HepG2 (cell line): ENCODE results near the gene CH25H. TPM values are rescaled to one million over a fixed set of nuclear protein-coding genes. Genes with fewer than 3 reads are reported as not detected.

ENCODE experiments used
- E2F1 ChIP-seq: sonication (generic); formaldehyde crosslinking; IDR thresholded peaks from 2 replicates; pipeline ENCODE4 v1.5.0; 2020; ENCODE audit warnings: missing genetic modification reagents
- ETV5 ChIP-seq: IDR thresholded peaks from 2 replicates; pipeline ENCODE4 v1.6.1; 2018; ENCODE audit warnings: missing biosample characterization, missing genetic modification reagents, inconsistent platforms, borderline replicate concordance
- GFI1 ChIP-seq: sonication (generic); formaldehyde crosslinking; IDR thresholded peaks from 2 replicates; pipeline ENCODE4 v1.5.0; 2020; ENCODE audit warnings: missing genetic modification reagents, mild to moderate bottlenecking, borderline replicate concordance
- HBP1 ChIP-seq: IDR thresholded peaks from 2 replicates; pipeline ENCODE4 v1.6.1; 2016; ENCODE audit warnings: low read depth, control low read depth
- HES4 ChIP-seq: sonication (generic); formaldehyde crosslinking; IDR thresholded peaks from 2 replicates; pipeline ENCODE4 v1.9.0; 2021; ENCODE audit warnings: mild to moderate bottlenecking, missing genetic modification reagents, borderline replicate concordance
- HHEX ChIP-seq: IDR thresholded peaks from 2 replicates; pipeline ENCODE4 v1.6.1; 2016; ENCODE audit warnings: control low read depth
- HNRNPLL ChIP-seq: fragments of 200-400 bp; formaldehyde crosslinking; IDR thresholded peaks from 2 replicates; pipeline ENCODE4 v1.6.1; 2017; ENCODE audit warnings: mild to moderate bottlenecking, low read depth, low read length; ENCODE audit not compliant: poor library complexity, severe bottlenecking
- IKZF1 ChIP-seq: fragments of 450-650 bp; IDR thresholded peaks from 2 replicates; pipeline ENCODE4 v1.7.1; 2016
- KAT8 ChIP-seq: IDR thresholded peaks from 2 replicates; pipeline ENCODE4 v1.6.1; 2016; ENCODE audit warnings: missing genetic modification reagents, missing compliant biosample characterization
- MTA3 ChIP-seq: sonication (generic); formaldehyde crosslinking; IDR thresholded peaks from 2 replicates; pipeline ENCODE4 v1.4.0; 2020; ENCODE audit warnings: missing genetic modification reagents
- NBN ChIP-seq: fragments of 450-650 bp; conservative IDR thresholded peaks from 2 replicates; pipeline ENCODE4 v1.6.1; 2017
- NFKBIZ ChIP-seq: IDR thresholded peaks from 2 replicates; pipeline ENCODE4 v1.6.1; 2018; ENCODE audit warnings: missing genetic modification reagents, missing compliant biosample characterization
- RBM39 ChIP-seq: fragments of 200-400 bp; formaldehyde crosslinking; IDR thresholded peaks from one replicate; pipeline ENCODE4 v1.6.1; 2018; ENCODE audit warnings: antibody characterized with exemption, mild to moderate bottlenecking, low read depth, low read length; ENCODE audit not compliant: poor library complexity, severe bottlenecking
- TERF1 ChIP-seq: sonication (generic); formaldehyde crosslinking; IDR thresholded peaks from 2 replicates; pipeline ENCODE4 v1.8.0; 2022; ENCODE audit warnings: mild to moderate bottlenecking, missing genetic modification reagents, moderate library complexity
- ZNF253 ChIP-seq: sonication (generic); formaldehyde crosslinking; IDR thresholded peaks from 2 replicates; pipeline ENCODE4 v1.8.0; 2022; ENCODE audit warnings: mild to moderate bottlenecking, missing genetic modification reagents, borderline replicate concordance
- ZNF280D ChIP-seq: sonication (generic); formaldehyde crosslinking; IDR thresholded peaks from 2 replicates; pipeline ENCODE4 v1.5.1; 2020; ENCODE audit warnings: mild to moderate bottlenecking, missing genetic modification reagents
- ZNF337 ChIP-seq: sonication (generic); formaldehyde crosslinking; IDR thresholded peaks from 2 replicates; pipeline ENCODE4 v1.5.1; 2020; ENCODE audit warnings: missing genetic modification reagents, low read depth, mild to moderate bottlenecking, borderline replicate concordance
- ZNF362 ChIP-seq: sonication (generic); formaldehyde crosslinking; IDR thresholded peaks from 2 replicates; pipeline ENCODE4 v1.4.0; 2020; ENCODE audit warnings: missing genetic modification reagents, mild to moderate bottlenecking, borderline replicate concordance
- ZNF558 ChIP-seq: sonication (generic); formaldehyde crosslinking; IDR thresholded peaks from 2 replicates; pipeline ENCODE4 v1.9.0; 2022; ENCODE audit warnings: mild to moderate bottlenecking, missing genetic modification reagents, borderline replicate concordance
- ZNF616 ChIP-seq: sonication (generic); formaldehyde crosslinking; IDR thresholded peaks from 2 replicates; pipeline ENCODE4 v1.5.0; 2020; ENCODE audit warnings: low read depth, mild to moderate bottlenecking, missing genetic modification reagents
- ZNF670 ChIP-seq: sonication (generic); formaldehyde crosslinking; IDR thresholded peaks from 2 replicates; pipeline ENCODE4 v1.8.0; 2022; ENCODE audit warnings: mild to moderate bottlenecking, missing genetic modification reagents, borderline replicate concordance
- ZNF768 ChIP-seq: sonication (generic); formaldehyde crosslinking; IDR thresholded peaks from 2 replicates; pipeline ENCODE4 v1.4.0; 2020; ENCODE audit warnings: missing genetic modification reagents
- polyA plus RNA-seq, 8 experiments: library from polyadenylated mRNA; depleted of rRNA in 3 of 8; stranded (reverse) in 7 of 8; unstranded in 1 of 8; fragments of >200 nt; fragmentation: Illumina TruSeq in 4 of 8; extraction: Trizol in 4 of 8; gene quantifications; 2 replicates each; pipeline versions ENCODE4 v1.2.1 to v1.2.3, GENCODE V29; 2011 to 2016; ENCODE audit warnings: low read depth in 4 of 8, missing spikeins in 1 of 8, mixed read lengths in 1 of 8; ENCODE audit not compliant: insufficient read depth in 1 of 8
- total RNA-seq, 5 experiments: library from RNA; depleted of rRNA; stranded (reverse); fragments of >200 nt; fragmentation: Illumina TruSeq; extraction: Trizol; gene quantifications; 2 replicates each; pipeline ENCODE4 v1.2.3, GENCODE V29; 2016; ENCODE audit warnings: low read depth in 1 of 5

CH25H gene
- total and polyA plus RNA-seq, 2 of the 13 experiments (the other 11 are each of a cell fraction or from before 2014, with no cell fraction given) = not detected

GRCh38 chr10:89251409-89252224 lies 44.5 kb upstream of the CH25H start, which contains the start of gene LIPA (continued):
- TF ChIP-seq ZNF362 (CRISPR knock-in tag) = no peak
- no peak for TF ChIP-seq ZNF558 (CRISPR knock-in tag)
- peak; percentile 63; the same call in 1 of the 2 replicates for TF ChIP-seq HBP1
- TF ChIP-seq HES4 (CRISPR knock-in tag) = no peak
- TF ChIP-seq ZNF280D (CRISPR knock-in tag) = peak; percentile 11; the same call in 1 of the 2 replicates
- TF ChIP-seq HHEX = no peak
- no peak for TF ChIP-seq IKZF1
- TF ChIP-seq ZNF337 (CRISPR knock-in tag) = no peak
- no peak for TF ChIP-seq ETV5 (CRISPR knock-in tag)
- TF ChIP-seq GFI1 (CRISPR knock-in tag) = no peak
- TF ChIP-seq NBN = no peak
- no peak for TF ChIP-seq ZNF253 (CRISPR knock-in tag)
- TF ChIP-seq HNRNPLL = peak; percentile 89
- TF ChIP-seq NFKBIZ = no peak; the same call in 1 of the 2 replicates
- TF ChIP-seq TERF1 = no peak
- TF ChIP-seq ZNF768 = peak; percentile 50; the same call in 1 of the 2 replicates
- TF ChIP-seq KAT8 (CRISPR knock-in tag) = 0 out of 2 replicates have a peak, but pooled peaks have one; percentile 29
- no peak; the same call in 1 of the 2 replicates for TF ChIP-seq ZNF670 (CRISPR knock-in tag)
- no peak for TF ChIP-seq RBM39
- TF ChIP-seq E2F1 (CRISPR knock-in tag) = no peak
- no peak for TF ChIP-seq ZNF616 (CRISPR knock-in tag)
- TF ChIP-seq MTA3 = no peak
